ENCODE data around the gene RPL19.
"Not testable (repeated sequence)": the region's sequence is repeated elsewhere in the genome, so short reads cannot be mapped to it uniquely, and the experiment has no call there.

The RPL19 gene

DNA sequence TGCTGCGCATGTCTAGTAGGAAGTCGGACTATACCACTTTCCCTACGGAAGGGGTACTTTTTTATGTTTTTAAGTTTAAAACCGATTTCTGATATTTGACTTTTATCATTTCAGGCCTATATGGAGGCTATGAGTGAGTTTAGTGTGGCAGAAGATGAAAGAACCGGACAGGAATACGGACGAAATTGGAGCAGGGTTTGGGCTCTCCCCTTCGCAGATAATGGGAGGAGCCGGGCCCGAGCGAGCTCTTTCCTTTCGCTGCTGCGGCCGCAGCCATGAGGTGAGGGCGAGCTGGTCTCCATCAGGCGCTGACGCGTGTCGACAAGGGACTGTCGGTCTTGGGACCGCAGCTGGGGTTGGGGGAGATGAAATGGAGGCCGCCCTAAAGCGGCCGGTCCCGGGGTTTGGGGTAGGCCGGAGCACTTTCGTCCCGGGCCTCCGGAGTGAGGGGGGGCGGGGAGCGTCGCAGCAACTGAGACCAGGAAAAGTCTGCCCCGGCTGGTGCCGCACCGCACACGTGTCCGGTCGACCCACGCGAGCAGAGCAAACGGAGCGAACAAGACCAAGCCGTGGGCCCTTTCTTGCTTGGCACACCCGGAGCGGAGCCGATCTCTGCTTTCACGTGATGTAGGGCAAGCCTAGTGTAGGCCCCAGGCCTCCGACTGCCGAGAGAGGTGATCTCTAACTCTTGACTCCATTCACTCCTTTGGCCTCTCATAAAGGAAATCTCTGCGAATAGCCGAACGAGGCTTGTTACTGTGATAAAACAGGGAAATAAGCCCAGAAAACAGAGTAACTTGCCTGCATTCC, at the start of gene RPL19:
Gene RPL19 (plus strand): TSS at position 214 of the 810 bp plus-strand sequence. CDS start 62 bp downstream, at position 276.
- DNase-seq (ENCODE audit: low read depth, low spot score), result peak; percentile 62

DNA sequence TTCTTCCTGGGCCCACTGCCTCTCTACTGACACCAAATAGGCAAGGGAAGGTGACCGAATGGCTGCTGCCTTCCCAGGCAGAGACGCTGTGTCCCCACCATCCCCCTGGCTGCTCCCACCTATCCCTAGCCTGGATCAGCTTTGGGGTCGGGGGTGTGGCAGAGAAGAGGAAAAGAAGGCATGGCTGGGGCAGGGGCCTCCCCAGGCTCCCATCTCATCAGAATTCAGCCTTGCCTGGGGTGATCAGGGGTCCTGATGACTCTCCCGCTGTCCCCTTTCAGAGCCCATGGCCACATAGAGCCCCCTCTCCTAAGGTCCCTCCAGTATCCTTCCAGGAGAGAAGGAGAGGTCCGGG, 49.3 kb upstream of the RPL19 start:
- no peak for DNase-seq (ENCODE audit: low read depth, low spot score)

DNA sequence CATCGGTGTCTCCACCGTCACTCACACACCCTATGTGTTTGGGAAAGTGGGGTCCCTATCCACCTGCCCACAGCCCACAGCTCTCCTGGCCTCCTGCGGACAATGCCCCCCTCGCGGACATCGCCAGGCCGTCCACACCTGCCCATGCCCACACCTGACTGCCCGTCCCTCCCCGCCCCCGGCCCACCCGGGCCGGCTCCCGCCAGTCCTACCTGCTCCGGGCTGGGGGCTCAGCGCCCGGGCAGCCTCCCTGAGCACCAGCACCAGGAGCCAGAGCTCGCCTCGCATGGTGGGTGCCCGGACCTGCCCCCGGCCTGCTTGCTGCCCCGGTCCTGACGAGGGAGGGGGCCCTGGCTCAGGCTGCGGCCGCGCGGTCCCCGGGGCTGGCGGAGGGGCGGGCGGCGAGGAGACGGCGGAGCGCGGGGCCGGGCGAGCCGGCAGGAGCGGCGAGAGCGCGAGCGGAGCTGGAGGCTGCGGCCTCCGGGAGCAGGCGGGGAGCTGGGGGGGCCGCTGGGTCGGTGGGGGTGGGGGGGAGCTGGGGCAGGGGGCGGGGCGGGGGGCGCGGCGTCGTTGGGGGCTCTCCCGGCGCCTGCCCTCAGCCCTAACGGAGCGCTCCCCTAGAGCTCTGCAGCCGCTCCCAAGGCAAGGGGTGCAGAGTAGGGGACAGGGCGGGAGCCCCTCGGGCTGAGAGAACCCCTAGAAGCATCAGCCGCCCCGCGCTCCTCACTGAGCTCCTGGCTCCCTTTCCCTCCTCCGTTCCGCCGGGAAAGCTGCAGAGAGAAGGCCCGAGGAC, 48.7 kb upstream of the RPL19 start, which contains the start of gene PLXDC1:
Gene PLXDC1 (minus strand): TSS at position 488 of the 793 bp plus-strand sequence. CDS start 200 bp downstream, at position 288.
- DNase-seq (ENCODE audit: low read depth, low spot score), result no peak

DNA sequence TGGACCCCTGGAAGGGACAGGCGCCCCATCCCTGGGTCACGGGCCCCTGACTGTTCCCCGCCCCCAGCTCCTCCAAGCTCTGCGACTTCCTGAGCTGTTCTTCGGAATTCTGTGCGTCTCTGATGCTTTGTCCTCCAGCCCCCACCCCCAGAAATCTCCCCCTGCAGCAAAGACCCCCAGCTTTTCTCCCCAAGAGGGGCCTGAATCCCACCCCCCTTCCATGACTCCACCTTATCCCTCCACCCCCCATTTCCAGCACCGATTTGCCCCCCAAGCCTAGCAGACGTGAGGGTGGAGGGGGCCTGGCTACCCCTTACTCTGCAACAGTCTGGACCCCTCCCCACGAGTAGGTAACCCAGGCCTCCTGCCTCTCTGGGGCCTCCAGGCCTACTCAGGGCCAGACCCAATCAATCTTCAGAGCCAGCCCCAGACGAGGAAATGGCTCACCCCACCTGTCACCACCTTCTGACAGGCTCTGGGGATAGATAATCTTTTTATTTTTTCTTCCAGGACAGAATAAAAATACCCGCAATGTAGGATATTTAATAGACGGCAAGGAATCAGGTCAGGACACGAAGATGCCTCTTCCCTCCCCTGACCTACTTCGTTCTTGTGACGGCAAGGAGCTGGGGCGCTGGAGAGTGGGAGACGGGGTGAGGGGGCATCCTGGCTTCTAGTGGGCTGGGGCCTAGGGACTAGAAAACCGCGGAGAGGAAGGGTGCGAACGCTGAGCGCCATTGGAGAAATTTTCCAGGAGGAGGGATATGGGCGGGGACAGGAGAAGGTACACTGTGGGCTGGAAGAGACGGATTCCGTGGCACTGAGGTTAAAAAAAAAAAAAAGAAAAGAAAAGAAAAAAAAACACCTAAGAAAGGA, 47.9 kb upstream of the RPL19 start:
- no peak for DNase-seq (ENCODE audit: low read depth, low spot score)

DNA sequence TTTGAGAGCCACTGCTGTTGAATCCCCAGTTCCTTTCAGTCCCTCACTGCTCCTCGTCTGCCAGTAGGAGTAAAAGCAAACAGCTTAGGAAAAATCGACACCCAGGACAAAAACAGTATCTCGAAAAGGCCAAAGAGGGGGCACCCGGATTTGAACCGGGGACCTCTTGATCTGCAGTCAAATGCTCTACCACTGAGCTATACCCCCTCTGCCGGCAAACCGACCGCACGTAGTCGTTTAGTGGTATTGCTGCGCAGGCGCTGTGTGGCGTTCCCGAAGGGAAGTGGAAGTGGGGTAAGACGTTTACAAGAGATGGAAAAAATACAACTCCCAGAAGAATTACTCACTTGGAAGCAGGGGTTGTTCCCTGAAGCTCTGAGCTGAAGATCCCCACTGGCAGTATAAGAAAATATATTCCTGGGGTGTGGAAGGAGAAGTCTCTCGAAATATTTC, 46.5 kb upstream of the RPL19 start:
- peak; percentile 89 for DNase-seq (ENCODE audit: low read depth, low spot score)

DNA sequence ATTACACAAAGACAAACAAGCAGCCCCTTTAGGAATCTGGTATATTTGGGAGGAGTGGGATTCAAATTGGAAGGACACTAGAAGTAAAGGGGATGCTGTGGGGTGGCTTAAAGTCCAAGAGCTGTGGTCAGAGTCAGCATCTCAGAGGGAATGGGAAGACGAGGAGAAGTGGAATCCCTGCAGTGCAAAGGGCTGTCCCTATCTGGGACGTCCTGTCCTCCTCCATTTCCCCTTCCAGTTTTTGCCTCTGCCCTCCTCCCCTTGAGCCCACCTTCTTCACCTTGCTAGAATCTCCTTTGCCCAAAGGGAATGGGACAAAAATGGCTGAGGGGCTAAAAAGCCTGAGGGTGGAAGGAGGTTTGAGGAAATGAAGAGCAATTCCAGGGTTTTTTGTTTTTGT, 44.4 kb upstream of the RPL19 start:
- no peak for DNase-seq (ENCODE audit: low read depth, low spot score)

DNA sequence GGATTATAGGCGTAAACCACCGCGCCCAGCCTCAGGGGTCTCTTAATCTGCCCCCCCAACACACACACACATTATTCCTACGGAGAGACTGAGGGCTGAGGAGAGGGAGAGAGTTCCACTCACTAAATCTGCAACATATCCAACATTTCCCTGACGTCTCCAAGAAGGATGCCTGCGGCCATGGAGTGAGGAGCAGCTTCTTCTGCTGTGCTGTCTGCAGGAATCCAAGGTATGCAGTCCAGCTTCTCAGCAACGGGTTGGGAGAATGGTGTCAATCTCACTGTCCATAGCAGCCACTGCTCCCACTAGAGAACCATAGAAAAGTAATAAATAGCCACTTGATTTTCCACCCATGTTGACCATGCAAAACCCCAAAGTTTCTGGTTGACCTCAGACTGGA, 43.6 kb upstream of the RPL19 start:
- DNase-seq (ENCODE audit: low read depth, low spot score), result no peak

DNA sequence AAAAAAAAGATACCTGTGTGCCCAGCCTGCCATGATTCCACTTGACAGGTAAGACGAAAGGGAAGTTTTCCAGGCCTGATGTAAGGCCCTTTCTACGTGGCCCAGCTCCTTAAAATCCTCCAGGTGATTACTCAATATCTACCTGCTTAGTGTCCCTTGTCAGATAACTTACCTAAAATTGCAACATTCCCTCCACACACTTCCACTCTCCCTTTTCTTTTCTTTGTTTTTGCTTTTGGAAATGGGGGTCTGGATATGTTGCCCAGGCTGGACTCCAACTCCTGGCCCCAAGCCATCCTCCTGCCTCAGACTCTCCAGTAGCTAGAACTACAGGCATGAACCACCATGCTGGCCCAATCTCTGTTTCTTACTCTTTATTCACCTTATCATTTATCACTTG, 41.5 kb upstream of the RPL19 start:
- DNase-seq (ENCODE audit: low read depth, low spot score), result no peak

DNA sequence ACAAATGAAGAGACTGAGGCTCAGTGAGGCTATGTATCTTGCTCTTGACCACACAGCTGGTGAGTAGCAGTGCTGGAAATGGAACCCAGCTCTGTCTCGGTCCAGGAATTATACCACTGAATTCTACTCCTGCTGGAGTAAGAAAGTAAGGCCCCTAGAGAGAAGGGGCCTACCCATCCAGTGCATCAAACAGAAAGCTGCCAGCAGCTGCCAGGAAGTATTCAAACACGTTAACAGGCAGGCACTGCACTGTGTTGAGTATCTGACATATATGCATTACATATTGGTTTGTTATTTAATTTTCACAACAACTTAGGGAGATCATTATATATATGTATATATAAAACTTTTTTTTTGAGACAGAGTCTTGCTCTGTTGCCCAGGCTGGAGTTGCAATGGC, 38.1 kb upstream of the RPL19 start:
- DNase-seq (ENCODE audit: low read depth, low spot score), result no peak

DNA sequence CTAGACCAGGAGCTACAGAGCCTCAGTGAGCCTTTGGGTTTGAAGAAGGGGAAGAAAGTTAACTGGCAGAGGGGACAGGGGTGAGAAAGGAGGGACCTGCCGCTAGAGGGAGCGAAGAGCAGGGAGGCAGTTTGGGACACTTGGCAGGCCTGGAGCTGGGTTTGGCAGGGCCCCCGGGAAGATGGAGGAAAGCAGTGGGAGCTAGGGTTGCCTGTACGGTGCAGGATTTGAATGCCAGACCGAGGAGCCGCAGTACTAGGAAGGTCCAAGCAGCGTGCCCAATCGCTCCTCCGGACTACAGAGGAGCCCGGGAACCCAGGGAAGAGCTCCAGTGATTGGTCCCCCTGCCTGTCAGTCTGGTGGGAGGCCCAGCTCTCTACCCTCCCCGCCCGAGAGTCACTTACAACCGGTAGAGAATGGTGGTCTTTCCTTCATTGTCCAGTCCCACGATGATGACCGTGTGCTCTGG, 35.4 kb upstream of the RPL19 start:
- peak; percentile 27 for DNase-seq (ENCODE audit: low read depth, low spot score)

DNA sequence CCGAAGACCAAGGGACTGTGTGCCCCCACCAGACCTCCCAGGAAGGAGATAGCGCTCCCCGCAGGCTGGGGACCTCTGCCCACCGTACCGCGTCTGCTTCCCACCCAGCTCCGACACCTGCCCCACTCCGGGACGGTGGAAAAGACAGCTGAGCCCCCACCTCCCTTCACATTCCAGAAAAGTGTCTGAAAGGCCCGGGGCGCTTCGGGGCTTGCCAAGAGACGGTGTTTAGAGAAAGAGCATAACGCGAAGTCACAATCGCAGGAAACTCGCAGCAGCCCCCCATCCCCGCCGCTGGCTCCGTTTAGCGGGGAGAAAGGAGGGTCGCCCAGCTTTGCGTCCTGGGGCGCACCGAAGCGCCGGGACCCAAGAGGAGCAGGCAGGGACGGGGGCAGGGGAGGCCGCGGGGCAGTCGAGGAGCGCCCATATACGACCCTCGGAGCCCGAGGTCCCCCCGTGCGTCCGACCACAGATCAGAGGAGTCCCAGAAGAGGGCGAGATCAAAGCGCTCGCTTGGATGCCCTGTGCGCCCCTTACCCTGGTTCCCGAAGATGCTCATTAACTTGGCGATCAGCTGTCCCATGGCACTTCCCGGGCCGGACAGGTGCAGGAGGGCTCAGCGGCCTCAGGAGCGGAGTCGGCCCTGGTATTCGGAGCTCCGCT, 34.8 kb upstream of the RPL19 start:
- DNase-seq (ENCODE audit: low read depth, low spot score), result no peak

DNA sequence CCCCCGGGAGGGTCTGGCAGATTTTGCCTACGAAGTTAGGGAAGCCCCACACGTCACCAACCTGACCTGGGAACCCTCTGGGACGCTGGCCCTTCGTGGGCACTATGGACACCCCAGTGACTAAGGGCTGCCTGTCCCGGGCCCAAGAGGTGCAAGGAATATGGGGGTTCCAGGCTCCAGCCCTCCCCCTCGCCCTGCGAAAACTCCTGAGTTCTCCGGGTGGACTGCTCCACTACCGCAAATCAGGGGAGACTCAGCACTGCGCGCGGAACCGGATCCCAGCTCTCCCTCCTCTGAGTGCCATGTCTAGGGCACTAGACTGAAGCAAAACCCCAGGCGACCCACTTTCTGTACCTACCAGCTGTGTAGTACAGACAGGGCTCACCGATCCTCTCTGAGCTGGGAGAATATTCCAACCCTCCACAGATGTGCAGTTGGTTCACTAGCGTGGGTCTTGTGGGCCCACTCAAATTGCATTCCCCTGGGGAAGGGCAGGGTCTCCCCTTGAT, 34.2 kb upstream of the RPL19 start, which contains the start of gene ARL5C:
Gene ARL5C (minus strand): TSS at position 321 of the 509 bp plus-strand sequence. CDS start 401 bp downstream, outside the sequence.
- no peak for DNase-seq (ENCODE audit: low read depth, low spot score)

DNA sequence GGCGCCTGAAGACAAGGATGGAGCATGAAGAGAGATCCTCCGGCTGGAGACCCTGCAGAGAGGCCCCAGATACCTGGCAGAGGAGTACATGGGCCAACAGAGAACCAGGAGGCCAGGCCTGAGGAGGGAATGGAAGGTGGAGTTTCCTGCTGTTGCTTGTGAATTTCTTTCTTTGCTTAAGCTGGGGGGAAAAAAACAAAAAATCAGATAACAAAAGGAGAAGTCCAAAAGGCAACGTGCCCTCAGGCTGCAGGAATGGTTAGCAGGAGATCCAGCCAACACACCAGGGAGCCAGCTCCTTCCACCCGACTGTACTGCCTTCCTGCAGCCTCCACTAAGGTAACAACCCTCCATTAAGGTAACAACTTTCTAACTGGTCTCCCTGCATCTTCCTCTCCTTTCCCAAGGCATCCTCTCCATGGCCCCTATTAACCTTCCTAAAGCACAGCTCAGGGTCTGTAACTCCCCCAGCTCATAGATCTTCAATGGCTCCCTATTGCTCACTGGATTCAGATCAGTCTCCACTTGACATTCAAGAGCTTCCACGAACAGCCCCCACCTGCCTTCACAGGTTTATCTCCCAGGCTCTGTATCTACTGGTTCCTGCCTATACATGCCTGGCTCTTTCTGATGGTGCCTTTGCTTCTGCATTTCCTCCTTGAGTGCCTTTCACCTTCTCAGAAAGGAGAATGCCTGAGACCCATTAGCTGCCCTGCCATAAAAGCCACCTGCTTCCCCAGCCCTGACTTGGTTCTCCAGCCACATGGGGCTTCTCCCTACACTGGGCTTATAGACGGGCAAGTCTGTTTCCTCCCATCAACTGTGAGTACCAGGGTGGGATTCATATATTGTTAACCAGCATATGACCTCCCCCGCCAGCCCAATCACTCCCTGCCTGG, 33.4 kb upstream of the RPL19 start:
- no peak for DNase-seq (ENCODE audit: low read depth, low spot score)

DNA sequence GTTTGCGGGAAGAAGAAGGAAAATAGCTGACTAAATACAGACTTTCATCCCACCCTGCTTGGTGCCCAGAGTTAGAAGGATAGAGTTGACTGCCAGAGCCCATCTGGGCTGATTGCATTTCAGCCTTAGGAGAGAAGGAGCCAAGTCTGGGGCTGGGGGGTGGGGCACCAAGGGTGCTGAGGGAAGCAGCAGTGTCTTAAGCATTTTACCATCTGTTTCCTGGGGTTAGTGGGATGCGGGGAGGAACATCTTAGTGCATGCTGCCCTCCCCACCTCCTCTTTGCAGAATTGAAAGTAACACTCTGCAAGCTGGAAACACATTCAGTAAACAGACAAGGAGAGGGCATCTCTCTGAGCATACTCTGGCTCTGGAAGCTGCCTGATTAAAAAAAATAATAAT, 32.6 kb upstream of the RPL19 start:
- no peak for DNase-seq (ENCODE audit: low read depth, low spot score)

DNA sequence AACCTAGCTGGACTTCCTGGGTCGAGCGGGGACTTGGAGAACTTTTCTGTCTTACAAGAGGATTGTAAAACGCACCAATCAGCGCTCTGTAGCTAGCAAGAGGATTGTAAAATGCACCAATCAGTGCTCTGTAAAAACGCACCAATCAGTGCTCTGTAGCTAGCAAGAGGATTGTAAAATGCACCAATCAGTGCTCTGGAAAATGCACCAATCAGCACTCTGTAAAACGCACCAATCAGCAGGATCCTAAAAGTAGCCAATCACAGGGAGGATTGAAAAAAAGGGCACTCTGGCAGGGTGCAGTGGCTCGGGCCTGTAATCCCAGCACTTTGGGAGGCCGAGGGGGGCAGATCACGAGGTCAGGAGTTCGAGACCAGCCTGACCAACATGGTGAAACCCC, 31.6 kb upstream of the RPL19 start:
- not testable (repeated sequence) for DNase-seq (ENCODE audit: low read depth, low spot score)

DNA sequence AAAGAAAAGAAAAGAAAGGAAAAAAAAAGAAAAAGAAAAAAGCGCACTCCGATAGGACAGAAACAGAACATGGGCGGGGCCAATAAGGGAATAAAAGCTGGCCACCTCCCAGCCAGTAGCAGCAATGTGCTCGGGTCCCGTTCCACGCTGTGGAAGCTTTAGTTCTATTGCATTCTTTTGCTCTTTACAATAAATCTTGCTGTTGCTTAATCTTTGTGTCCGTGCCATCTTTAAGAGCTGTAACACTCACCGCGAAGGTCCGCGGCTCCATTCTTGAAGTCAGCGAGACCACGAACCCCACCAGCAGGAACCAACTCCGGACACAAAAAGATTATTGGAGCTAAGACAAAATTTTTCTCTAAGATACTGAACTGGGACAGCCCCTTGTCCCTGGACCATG, 31.0 kb upstream of the RPL19 start:
- no peak for DNase-seq (ENCODE audit: low read depth, low spot score)

DNA sequence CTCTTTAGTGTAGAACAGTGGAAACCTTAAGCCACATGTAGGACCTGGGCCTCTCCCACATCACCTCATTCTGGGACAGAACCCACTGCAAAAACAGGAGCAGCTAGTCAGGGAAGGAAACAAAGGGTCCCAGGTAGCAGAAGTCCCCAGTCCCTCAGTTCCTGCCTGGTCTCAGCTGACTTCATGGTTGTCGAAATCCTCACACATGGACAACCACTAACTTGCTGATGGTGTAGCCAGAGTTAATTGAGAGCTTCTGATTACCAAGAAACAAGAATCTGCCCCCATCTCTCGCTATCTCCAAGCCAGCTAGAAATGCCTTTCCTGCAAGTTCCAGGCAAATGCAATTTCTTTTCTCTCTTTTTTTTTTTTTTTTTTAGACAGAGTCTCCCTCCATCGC, 30.6 kb upstream of the RPL19 start:
- DNase-seq (ENCODE audit: low read depth, low spot score), result no peak

DNA sequence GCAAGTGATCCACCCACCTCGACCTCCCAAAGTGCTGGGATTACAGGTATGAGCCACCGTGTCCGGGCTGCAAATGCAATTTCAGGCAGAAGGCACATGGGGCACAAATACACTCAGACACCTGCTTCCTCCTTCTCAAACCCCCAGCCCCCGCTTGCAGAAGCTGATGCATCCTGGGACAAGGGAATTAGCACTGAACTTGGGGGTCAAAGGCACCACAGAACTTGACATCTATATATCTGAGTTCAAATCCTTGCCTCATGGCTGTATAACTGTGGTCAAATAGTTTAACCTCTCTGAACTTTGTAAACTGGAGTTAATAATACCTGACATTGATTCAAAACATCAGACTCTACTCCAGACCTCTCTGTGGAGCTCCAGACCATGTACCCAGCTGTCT, 30.0 kb upstream of the RPL19 start:
- no peak for DNase-seq (ENCODE audit: low read depth, low spot score)

DNA sequence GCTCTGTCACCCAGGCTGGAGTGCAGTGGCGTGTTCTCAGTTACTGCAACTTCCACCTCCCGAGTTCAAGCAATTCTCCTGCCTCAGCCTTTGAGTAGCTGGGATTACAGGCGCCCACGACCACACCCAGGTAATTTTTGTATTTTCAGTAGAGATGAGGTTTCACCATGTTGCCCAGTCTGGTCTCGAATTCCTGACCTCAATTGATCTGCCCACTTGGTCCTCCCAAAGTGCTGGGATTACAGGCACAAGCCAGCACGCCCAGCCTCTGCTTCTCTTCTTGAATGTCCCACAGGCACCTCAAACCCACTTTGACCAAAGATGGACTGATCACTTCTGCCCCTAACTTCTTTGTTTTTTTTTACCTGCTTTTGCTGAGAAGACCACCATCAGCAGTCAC, 29.5 kb upstream of the RPL19 start:
- DNase-seq (ENCODE audit: low read depth, low spot score), result no peak

DNA sequence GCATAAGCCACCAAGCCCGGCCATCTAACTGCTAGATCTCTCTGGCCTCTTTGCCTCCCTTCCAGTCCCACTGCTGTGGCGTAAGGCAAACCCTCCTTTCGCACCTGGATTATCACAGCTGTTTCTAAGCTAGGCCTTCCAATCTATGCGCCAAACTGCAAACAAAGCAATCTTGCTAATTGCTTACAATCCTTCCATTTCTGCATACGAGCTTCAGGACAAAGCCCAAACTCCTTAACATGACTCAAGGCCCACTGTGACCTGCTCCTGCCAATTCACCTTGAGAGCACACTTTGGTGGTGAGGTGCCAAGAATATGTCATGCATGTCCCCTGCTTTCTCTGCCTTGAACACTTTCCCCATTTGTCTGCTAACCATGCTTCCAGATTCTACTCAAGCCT, 28.1 kb upstream of the RPL19 start:
- no peak for DNase-seq (ENCODE audit: low read depth, low spot score)
